Thyroid gland (tissue), 4 donors: Measurements from ENCODE around the gene FSD1L. TPM values are rescaled to one million over a fixed set of nuclear protein-coding genes. Genes with fewer than 3 reads are reported as not detected.

Experiments
- DNase-seq, 2 donors: peaks; one replicate each; pipeline ENCODE4 v3.0.0-alpha.2; 2019
- H3K27ac ChIP-seq, 3 donors: fragments of 200-600 bp; sonication (generic); 1 replicate in 2 of 3; 2 replicates in 1 of 3; pipeline ENCODE4 v1.5.1; 2016 to 2019; ENCODE audit warnings: mild to moderate bottlenecking in 1 of 3, moderate library complexity in 1 of 3
- H3K27me3 ChIP-seq: fragments of 200-600 bp; sonication (generic); one replicate; pipeline ENCODE4 v1.5.1; 2019
- H3K36me3 ChIP-seq, 2 donors: fragments of 200-600 bp; sonication (generic); one replicate each; pipeline ENCODE4 v1.5.1; 2016 to 2019
- H3K4me1 ChIP-seq, 2 donors: fragments of 200-600 bp; sonication (generic); one replicate each; pipeline ENCODE4 v1.5.1; 2017 to 2019
- H3K4me3 ChIP-seq, 3 donors: fragments of 200-600 bp; sonication (generic); replicated peaks in 1 of 3; 1 replicate in 2 of 3; 2 replicates in 1 of 3; pipeline ENCODE4 v1.5.1; 2016; ENCODE audit warnings: mild to moderate bottlenecking in 1 of 3
- H3K9me3 ChIP-seq: fragments of 200-600 bp; sonication (generic); one replicate; pipeline ENCODE4 v1.5.1; 2017
- POLR2A ChIP-seq, 2 donors: fragments of 450-650 bp; IDR thresholded peaks; one replicate each; pipeline ENCODE4 v1.6.1; 2017; ENCODE audit warnings: antibody characterized with exemption in 2 of 2, mild to moderate bottlenecking in 2 of 2, moderate library complexity in 1 of 2
- WGBS, 2 donors: methylation state at CpG; one replicate each; pipeline ENCODE4 v1.1.5; 2017; 5-methylcytosine and 5-hydroxymethylcytosine counted together
- intact Hi-C: fragments of 100-400 bp; cut with DNase I; formaldehyde crosslinking; loops from one replicate; pipeline ENCODE4 v1.15.1; 2023
- total RNA-seq, 4 donors: library from RNA; depleted of rRNA; stranded (reverse); fragments of >200 nt; gene quantifications; one replicate each; pipeline ENCODE4 v1.2.3, GENCODE V29; 2016
- TF ChIP-seq, protein P1 (sequence below), 6 experiments: fragments of 200-600 bp in 3 of 6; fragments of 450-650 bp in 3 of 6; sonication (generic) in 3 of 6; IDR thresholded peaks; one replicate each; pipeline ENCODE4 v1.5.1; 2016 to 2019; ENCODE audit warnings: antibody characterized with exemption in 6 of 6, mild to moderate bottlenecking in 2 of 6, inconsistent platforms in 1 of 6, moderate library complexity in 1 of 6

The FSD1L gene
- total RNA-seq, 4 donors from 2014 or later = 5.9 to 9.0 (median 8.3) TPM

DNA sequence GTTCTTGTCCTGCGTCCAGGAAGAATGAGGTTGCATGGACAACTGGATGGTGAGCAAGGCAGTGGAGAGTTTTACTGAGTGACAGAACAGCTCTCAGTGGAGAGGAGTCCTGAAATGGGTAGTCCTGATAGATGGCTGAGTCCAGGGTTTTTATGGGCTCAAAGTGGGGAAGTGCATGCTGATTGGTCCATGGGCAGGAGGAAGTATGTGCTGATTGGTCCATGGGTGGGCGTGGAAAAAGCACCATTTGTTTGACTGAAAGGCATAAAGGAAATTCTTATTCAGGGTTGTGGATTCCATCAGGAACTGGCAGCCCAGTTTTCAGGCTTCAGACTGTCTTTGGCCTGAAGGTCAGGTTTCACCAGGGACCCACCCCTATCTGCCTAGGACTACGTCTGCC, 10.6 kb downstream of the FSD1L start:
- Histone ChIP-seq H3K36me3 (no peaks in the 10 kb centered on the region), H3K27me3 (no peaks in the 10 kb centered on the region), H3K27ac (no peak overlapping the region), H3K9me3 (no peaks in the 10 kb centered on the region), H3K4me1 (peaks cover 0 to 5% of the 10 kb centered on the region in 2 donors), H3K4me3 (no peak overlapping the region)
- WGBS, 2 donors = 94 to 95% methylated on average over 3 of the region's 3 CpGs
- no peak for DNase-seq
- TF ChIP-seq POLR2A (IDR thresholded peaks at IDR 0.05) = no peak
- TF ChIP-seq, protein P1, sequence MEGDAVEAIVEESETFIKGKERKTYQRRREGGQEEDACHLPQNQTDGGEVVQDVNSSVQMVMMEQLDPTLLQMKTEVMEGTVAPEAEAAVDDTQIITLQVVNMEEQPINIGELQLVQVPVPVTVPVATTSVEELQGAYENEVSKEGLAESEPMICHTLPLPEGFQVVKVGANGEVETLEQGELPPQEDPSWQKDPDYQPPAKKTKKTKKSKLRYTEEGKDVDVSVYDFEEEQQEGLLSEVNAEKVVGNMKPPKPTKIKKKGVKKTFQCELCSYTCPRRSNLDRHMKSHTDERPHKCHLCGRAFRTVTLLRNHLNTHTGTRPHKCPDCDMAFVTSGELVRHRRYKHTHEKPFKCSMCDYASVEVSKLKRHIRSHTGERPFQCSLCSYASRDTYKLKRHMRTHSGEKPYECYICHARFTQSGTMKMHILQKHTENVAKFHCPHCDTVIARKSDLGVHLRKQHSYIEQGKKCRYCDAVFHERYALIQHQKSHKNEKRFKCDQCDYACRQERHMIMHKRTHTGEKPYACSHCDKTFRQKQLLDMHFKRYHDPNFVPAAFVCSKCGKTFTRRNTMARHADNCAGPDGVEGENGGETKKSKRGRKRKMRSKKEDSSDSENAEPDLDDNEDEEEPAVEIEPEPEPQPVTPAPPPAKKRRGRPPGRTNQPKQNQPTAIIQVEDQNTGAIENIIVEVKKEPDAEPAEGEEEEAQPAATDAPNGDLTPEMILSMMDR (IDR thresholded peaks at IDR 0.05) = no peak
- intact Hi-C loops = no loop called here

DNA sequence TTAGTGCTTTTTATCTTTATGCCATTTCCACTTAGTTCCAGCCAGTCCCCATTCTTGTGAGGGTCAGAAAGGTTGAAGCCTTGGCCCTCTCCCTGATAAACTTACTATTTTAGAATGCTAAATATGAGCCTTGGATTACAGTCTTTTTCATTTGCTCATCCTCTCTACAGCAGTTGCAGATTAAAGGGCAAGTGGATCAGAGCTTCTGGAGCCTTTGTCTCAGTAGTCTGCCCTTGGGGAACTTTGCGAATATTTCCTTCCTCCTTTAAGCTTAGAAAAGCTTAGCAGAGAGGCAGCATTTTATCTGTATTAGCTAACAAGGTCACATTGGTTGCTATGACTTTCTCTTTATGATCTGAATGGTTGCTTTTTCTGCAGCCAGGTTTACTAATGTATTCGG, 11.5 kb downstream of the FSD1L start:
- Histone ChIP-seq H3K27ac (no peak overlapping the region), H3K4me1 (peaks cover 0 to 5% of the 10 kb centered on the region in 2 donors), H3K36me3 (no peaks in the 10 kb centered on the region), H3K9me3 (no peaks in the 10 kb centered on the region), H3K4me3 (no peak overlapping the region), H3K27me3 (no peaks in the 10 kb centered on the region)
- intact Hi-C loops = no loop called here
- no peak for DNase-seq
- no peak for TF ChIP-seq POLR2A (IDR thresholded peaks at IDR 0.05)
- TF ChIP-seq, protein P1 (IDR thresholded peaks at IDR 0.05) = no peak
- WGBS, 2 donors = 89 to 96% methylated on average over 2 of the region's 2 CpGs

DNA sequence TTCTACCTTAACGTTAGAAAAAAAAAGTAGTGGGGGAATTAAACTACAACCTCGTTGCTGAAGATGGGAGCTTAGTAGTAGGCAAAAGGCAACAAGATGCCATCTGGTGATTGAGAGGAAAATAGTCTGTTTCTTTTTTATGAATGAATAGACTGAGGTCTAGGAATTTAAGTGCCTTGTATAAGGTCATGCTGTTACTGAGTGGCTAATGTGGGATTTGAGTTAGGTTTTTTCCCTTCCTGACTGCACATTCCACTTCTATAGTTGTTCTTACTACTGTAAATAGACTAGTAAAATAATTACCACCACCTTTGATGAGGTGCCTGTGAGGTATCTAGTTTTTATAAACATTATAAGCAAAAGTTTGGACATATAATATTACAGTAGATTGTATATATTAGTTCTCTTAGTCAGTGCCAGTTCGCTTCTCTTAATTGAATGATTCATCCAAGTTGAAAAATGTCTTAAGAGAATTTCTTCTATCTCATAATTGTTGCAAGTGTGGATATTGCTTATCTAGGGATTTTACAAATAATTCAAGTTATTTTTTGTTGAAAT, 19.1 kb downstream of the FSD1L start:
- no peak overlapping the region for H3K27ac ChIP-seq
- TF ChIP-seq, protein P1 (IDR thresholded peaks at IDR 0.05) = no peak
- TF ChIP-seq POLR2A (IDR thresholded peaks at IDR 0.05) = no peak
- no peaks in the 10 kb centered on the region for H3K4me1 ChIP-seq
- no peaks in the 10 kb centered on the region for H3K27me3 ChIP-seq
- intact Hi-C loops = no loop called here
- H3K9me3 ChIP-seq = no peaks in the 10 kb centered on the region
- no peak for DNase-seq
- no peak overlapping the region for H3K4me3 ChIP-seq
- WGBS, 2 donors = 68 to 91% methylated on average over 3 of the region's 3 CpGs
- H3K36me3 ChIP-seq = peaks cover 0 to 6% of the 10 kb centered on the region in 2 donors

DNA sequence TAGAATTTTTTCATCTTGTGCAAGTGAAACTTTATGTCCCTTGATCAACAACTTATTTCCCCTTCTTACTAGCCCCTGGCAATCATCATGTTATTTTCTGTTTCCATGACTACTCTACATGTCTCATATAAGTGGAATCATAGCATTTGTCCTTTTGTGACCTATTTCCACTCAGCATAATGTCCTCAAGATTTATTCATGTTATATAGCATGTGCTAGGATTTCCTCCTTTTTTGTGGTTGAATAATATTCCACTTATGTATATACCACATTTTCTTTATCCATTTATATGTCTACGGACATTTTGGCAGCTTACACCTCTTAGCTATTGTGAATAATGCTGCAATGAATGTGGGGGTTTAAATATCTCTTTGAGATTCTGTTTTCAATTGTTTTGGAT, 21.0 kb downstream of the FSD1L start:
- Histone ChIP-seq H3K4me3 (no peak overlapping the region), H3K4me1 (no peaks in the 10 kb centered on the region), H3K27ac (no peak overlapping the region), H3K27me3 (no peaks in the 10 kb centered on the region), H3K36me3 (peaks cover 0 to 6% of the 10 kb centered on the region in 2 donors), H3K9me3 (no peaks in the 10 kb centered on the region)
- TF ChIP-seq POLR2A (IDR thresholded peaks at IDR 0.05) = no peak
- TF ChIP-seq, protein P1 (IDR thresholded peaks at IDR 0.05) = no peak
- no peak for DNase-seq
- 94 to 100% methylated on average over 1 of the region's 1 CpG for WGBS, 2 donors
- intact Hi-C loops = no loop called here

DNA sequence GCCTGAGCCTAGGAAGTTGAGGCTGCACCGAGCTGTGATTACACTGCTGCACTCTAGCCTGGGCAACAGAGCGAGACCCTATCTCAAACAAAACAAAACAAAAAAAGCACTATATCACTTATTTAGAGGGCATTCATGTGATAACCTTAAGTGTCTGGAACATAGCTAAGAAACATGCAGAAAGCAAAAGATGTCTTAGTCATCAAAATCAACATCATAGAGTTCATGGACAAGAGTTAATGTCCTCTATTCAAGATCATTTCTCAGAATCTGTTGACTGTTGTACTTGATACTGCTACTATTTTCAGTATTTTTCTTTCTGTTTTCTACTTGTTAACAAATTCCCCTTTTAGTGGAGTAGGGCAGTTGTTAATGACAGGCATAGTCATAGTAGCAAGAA, 25.4 kb downstream of the FSD1L start:
- WGBS, 2 donors = 68 to 79% methylated on average over 2 of the region's 2 CpGs
- H3K27ac ChIP-seq = no peak overlapping the region
- no peak overlapping the region for H3K4me3 ChIP-seq
- H3K9me3 ChIP-seq = no peaks in the 10 kb centered on the region
- TF ChIP-seq, protein P1 (IDR thresholded peaks at IDR 0.05) = no peak
- TF ChIP-seq POLR2A (IDR thresholded peaks at IDR 0.05) = no peak
- no peaks in the 10 kb centered on the region for H3K36me3 ChIP-seq
- DNase-seq = no peak
- intact Hi-C loops = no loop called here
- H3K4me1 ChIP-seq = no peaks in the 10 kb centered on the region
- H3K27me3 ChIP-seq = no peaks in the 10 kb centered on the region
